ENCODE data around the gene TUG1.

DNA sequence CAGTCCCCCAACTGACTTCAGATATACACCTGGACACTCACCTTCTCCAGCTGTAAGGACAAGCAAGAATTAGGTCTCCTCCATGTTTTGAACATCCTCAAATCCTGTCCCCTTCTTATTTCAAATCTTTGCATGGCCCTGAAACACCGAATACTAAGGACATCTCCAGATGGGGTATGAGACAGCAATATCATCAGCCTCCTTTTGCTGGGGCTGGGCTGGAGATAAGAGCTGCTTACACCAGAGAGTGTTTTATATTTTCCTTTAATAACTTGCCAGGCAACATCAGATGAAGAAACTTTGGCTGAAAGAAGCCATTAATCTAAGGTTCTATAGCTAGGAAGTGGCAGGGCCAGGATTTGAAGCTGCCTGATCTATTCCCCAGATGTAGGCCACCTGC, 21.6 kb downstream of the TUG1 start:
- no peak for TF ChIP-seq EZH2 (IDR thresholded peaks at IDR 0.05; ENCODE audit: borderline replicate concordance, low read length)
- TF ChIP-seq, protein P1, sequence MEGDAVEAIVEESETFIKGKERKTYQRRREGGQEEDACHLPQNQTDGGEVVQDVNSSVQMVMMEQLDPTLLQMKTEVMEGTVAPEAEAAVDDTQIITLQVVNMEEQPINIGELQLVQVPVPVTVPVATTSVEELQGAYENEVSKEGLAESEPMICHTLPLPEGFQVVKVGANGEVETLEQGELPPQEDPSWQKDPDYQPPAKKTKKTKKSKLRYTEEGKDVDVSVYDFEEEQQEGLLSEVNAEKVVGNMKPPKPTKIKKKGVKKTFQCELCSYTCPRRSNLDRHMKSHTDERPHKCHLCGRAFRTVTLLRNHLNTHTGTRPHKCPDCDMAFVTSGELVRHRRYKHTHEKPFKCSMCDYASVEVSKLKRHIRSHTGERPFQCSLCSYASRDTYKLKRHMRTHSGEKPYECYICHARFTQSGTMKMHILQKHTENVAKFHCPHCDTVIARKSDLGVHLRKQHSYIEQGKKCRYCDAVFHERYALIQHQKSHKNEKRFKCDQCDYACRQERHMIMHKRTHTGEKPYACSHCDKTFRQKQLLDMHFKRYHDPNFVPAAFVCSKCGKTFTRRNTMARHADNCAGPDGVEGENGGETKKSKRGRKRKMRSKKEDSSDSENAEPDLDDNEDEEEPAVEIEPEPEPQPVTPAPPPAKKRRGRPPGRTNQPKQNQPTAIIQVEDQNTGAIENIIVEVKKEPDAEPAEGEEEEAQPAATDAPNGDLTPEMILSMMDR (conservative IDR thresholded peaks at IDR 0.05 in 1 of 2, IDR thresholded peaks at IDR 0.05 in 1 of 2; ENCODE audit: extremely low read depth in 1 of 2, insufficient read depth in 1 of 2, low read depth in 1 of 2, low read length in 2 of 2): no peak
